Aorta (tissue), 5 donors: ENCODE results near the gene TBXT. TPM values are rescaled to one million over a fixed set of nuclear protein-coding genes. Genes with fewer than 3 reads are reported as not detected.
"Not testable (repeated sequence)": the region's sequence is repeated elsewhere in the genome, so short reads cannot be mapped to it uniquely, and the experiment has no call there.

Experiments used
- ATAC-seq: fragments of 200-7000 bp; cut with Tn5 transposase; one replicate; pipeline ENCODE4 v1.9.1; 2022; ENCODE audit warnings: moderate library complexity; ENCODE audit not compliant: low FRiP score
- DNase-seq, 2 donors: peaks; one replicate each; pipeline ENCODE4 v3.0.0-alpha.2; 2020
- H3K27ac ChIP-seq, 2 donors: one replicate each; pipeline ENCODE4 v1.5.1; 2013; ENCODE audit warnings: low read length in 2 of 2, mild to moderate bottlenecking in 2 of 2, moderate library complexity in 2 of 2, control low read depth in 1 of 2, inconsistent platforms in 1 of 2, low read depth in 1 of 2
- H3K27me3 ChIP-seq, 2 donors: one replicate each; pipeline ENCODE4 v1.6.1; 2013; ENCODE audit warnings: control low read depth in 1 of 2, low read length in 1 of 2, mild to moderate bottlenecking in 1 of 2, moderate library complexity in 1 of 2; ENCODE audit not compliant: insufficient read depth in 2 of 2, control insufficient read depth in 1 of 2
- H3K36me3 ChIP-seq, 2 donors: one replicate each; pipeline ENCODE4 v1.6.1; 2013; ENCODE audit warnings: control low read depth in 1 of 2, low read length in 1 of 2, mild to moderate bottlenecking in 1 of 2; ENCODE audit not compliant: insufficient read depth in 2 of 2, control insufficient read depth in 1 of 2
- H3K4me1 ChIP-seq, 2 donors: one replicate each; pipeline ENCODE4 v1.6.1; 2013; ENCODE audit warnings: low read length in 2 of 2, control low read depth in 1 of 2, mild to moderate bottlenecking in 1 of 2, moderate library complexity in 1 of 2; ENCODE audit not compliant: insufficient read depth in 2 of 2, control insufficient read depth in 1 of 2
- H3K4me3 ChIP-seq, 2 donors: one replicate each; pipeline ENCODE4 v1.5.1; 2013; ENCODE audit warnings: low read length in 2 of 2, control low read depth in 1 of 2, mild to moderate bottlenecking in 1 of 2
- H3K9me3 ChIP-seq: one replicate; pipeline ENCODE4 v1.6.1; 2013; ENCODE audit warnings: mild to moderate bottlenecking, low read length; ENCODE audit not compliant: control insufficient read depth
- WGBS, 2 donors: extraction: QIAGEN DNeasy Blood & Tissue Kit; methylation state at CpG; one replicate each; pipeline ENCODE4 v1.1.7; 2013; 5-methylcytosine and 5-hydroxymethylcytosine counted together
- intact Hi-C, 2 donors: fragments of 100-400 bp; cut with DNase I; formaldehyde crosslinking; loops; one replicate each; pipeline versions ENCODE4 v1.14.2 to v1.15.0; 2022
- polyA plus RNA-seq, 2 donors: library from polyadenylated mRNA; stranded (reverse); fragments of 200-250 nt; gene quantifications; one replicate each; pipeline ENCODE4 v1.2.3, GENCODE V29; 2013
- total RNA-seq, 2 donors: library from RNA; stranded (reverse); fragmentation: NEBNext Ultra II Directional; extraction: Animal tissue kit (Norgen Biotek cat#: 25700); gene quantifications; one replicate each; pipeline ENCODE4 v1.2.1, GENCODE V29; 2021
- donor health status: healthy with polysubstance abuse.
- donor health status: Bipolar disorder and iron deficiency.
- donor health status: DM: no; HTN: no; CAD: no.
- donor health status: DM: no; HTN: no; CAD: no.
- donor health status: DM: yes; HTN: yes; CAD: no.

Gene TBXT
- total and polyA plus RNA-seq, 4 donors = not detected

GRCh38 chr6:166201878-166202277, 34.2 kb upstream of the TBXT start:
- 41 to 61% methylated on average over 2 of the region's 2 CpGs for WGBS, 2 donors

GRCh38 chr6:166197361-166197760, 29.7 kb upstream of the TBXT start:
- 32 to 34% methylated on average over 5 of the region's 5 CpGs for WGBS, 2 donors
- no peak for DNase-seq
- intact Hi-C loops = no loop called here
- H3K4me1 ChIP-seq = no peaks in the 10 kb centered on the region
- H3K4me3 ChIP-seq = no peak overlapping the region
- H3K36me3 ChIP-seq = no peaks in the 10 kb centered on the region
- H3K27me3 ChIP-seq = no peaks in the 10 kb centered on the region
- H3K27ac ChIP-seq = no peak overlapping the region
- no peak for ATAC-seq
- no peaks in the 10 kb centered on the region for H3K9me3 ChIP-seq

More at GRCh38 chr6:166201878-166202277, 34.2 kb upstream of the TBXT start:
- ATAC-seq (no peak), DNase-seq (no peak)
- Histone ChIP-seq H3K36me3 (no peaks in the 10 kb centered on the region), H3K4me3 (no peak overlapping the region), H3K27me3 (no peaks in the 10 kb centered on the region), H3K4me1 (no peaks in the 10 kb centered on the region), H3K27ac (no peak overlapping the region), H3K9me3 (no peaks in the 10 kb centered on the region)
- intact Hi-C loops = no loop called here

GRCh38 chr6:166195860-166196238, 28.2 kb upstream of the TBXT start:
- Histone ChIP-seq H3K4me3 (no peak overlapping the region), H3K27ac (no peak overlapping the region), H3K36me3 (no peaks in the 10 kb centered on the region), H3K27me3 (no peaks in the 10 kb centered on the region), H3K9me3 (no peaks in the 10 kb centered on the region), H3K4me1 (no peaks in the 10 kb centered on the region)
- 66 to 73% methylated on average over 10 of the region's 10 CpGs for WGBS, 2 donors
- ATAC-seq (no peak), DNase-seq (no peak)
- intact Hi-C loops = no loop called here

GRCh38 chr6:166194914-166195859, 27.5 kb upstream of the TBXT start:
- H3K27me3 ChIP-seq = no peaks in the 10 kb centered on the region
- intact Hi-C loops = no loop called here
- no peaks in the 10 kb centered on the region for H3K4me1 ChIP-seq
- no peak for DNase-seq
- H3K9me3 ChIP-seq = no peaks in the 10 kb centered on the region
- ATAC-seq = no peak
- 31 to 32% methylated on average over 13 of the region's 13 CpGs for WGBS, 2 donors
- H3K36me3 ChIP-seq = no peaks in the 10 kb centered on the region
- no peak overlapping the region for H3K27ac ChIP-seq
- no peak overlapping the region for H3K4me3 ChIP-seq

GRCh38 chr6:166192557-166192956, 24.9 kb upstream of the TBXT start:
- Histone ChIP-seq H3K4me1 (no peaks in the 10 kb centered on the region), H3K27ac (no peak overlapping the region), H3K4me3 (no peak overlapping the region), H3K36me3 (no peaks in the 10 kb centered on the region), H3K9me3 (no peaks in the 10 kb centered on the region), H3K27me3 (no peaks in the 10 kb centered on the region)
- ATAC-seq (no peak), DNase-seq (no peak)
- intact Hi-C loops = no loop called here
- 81 to 87% methylated on average over 5 of the region's 5 CpGs for WGBS, 2 donors

DNA sequence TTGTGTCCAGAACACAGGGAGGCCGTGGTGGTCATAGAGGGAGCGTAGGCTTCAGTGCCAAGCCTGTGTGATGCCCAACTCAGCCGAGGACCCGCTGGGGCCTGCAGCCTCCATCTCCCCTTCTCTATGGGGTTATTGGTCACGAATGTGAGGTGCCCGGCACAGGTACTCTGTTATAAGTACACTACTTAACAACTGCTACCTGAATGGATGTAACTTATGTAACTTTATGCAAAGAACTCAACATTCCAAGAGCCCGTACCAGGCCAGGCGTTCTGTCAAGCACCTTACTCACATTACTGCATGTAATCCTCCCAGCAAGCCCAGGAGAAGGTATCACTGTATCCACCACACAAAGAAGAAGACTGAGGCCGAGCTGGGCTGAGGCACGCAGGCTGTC, 24.5 kb upstream of the TBXT start:
- no peak overlapping the region for H3K4me3 ChIP-seq
- DNase-seq = no peak
- H3K27ac ChIP-seq = no peak overlapping the region
- intact Hi-C loops = no loop called here
- H3K9me3 ChIP-seq = no peaks in the 10 kb centered on the region
- 91 to 93% methylated on average over 10 of the region's 10 CpGs for WGBS, 2 donors
- ATAC-seq = no peak
- no peaks in the 10 kb centered on the region for H3K27me3 ChIP-seq
- H3K36me3 ChIP-seq = no peaks in the 10 kb centered on the region
- H3K4me1 ChIP-seq = no peaks in the 10 kb centered on the region

- H3K4me3 ChIP-seq = no peak overlapping the region
- no peak for DNase-seq
- no peaks in the 10 kb centered on the region for H3K27me3 ChIP-seq
- no peak overlapping the region for H3K27ac ChIP-seq
- ATAC-seq = no peak
- no peaks in the 10 kb centered on the region for H3K36me3 ChIP-seq
- no peaks in the 10 kb centered on the region for H3K4me1 ChIP-seq
- intact Hi-C loops = no loop called here
- H3K9me3 ChIP-seq = peaks cover 1% of the 10 kb centered on the region
- WGBS, 2 donors = 80 to 84% methylated on average over 6 of the region's 6 CpGs
These were observed 12.1 kb upstream of the TBXT start for GRCh38 chr6:166179704-166180103.

DNA sequence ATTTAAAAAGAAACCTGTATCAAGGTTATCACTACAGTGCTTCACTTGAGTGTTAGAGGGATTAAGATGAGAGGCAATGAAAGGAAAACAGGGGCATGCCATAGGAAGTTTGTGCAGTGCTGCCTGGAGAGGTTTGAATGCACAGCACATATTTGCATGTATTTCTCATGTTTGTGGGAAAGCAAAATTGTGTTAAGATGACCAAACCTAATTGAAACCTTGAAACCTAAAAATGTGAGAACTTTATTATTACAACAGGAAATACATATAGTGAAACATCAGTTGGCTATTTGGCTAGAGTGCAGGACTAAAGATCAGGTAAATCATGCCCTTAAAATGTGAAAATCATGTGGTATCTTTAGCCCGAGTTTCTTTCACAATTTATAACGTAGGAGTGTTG, 8.5 kb upstream of the TBXT start:
- Histone ChIP-seq H3K36me3 (no peaks in the 10 kb centered on the region), H3K27me3 (no peaks in the 10 kb centered on the region), H3K9me3 (no peaks in the 10 kb centered on the region), H3K4me1 (no peaks in the 10 kb centered on the region), H3K27ac (no peak overlapping the region), H3K4me3 (no peak overlapping the region)
- 58 to 64% methylated on average over 2 of the region's 2 CpGs for WGBS, 2 donors
- ATAC-seq (no peak), DNase-seq (no peak)
- intact Hi-C loops = no loop called here

- H3K4me3 ChIP-seq, intact Hi-C loops, H3K27ac ChIP-seq, DNase-seq, ATAC-seq, H3K27me3 ChIP-seq, H3K9me3 ChIP-seq, H3K36me3 ChIP-seq, H3K4me1 ChIP-seq: not testable (repeated sequence)
- WGBS, 2 donors = 95 to 99% methylated on average over 2 of the region's 3 CpGs
These were observed 7.4 kb upstream of the TBXT start for GRCh38 chr6:166175093-166175492.
